GM21381 (cell line): ENCODE results near the gene SDHC.

Experiments
- ATAC-seq: cut with Tn5 transposase; IDR thresholded peaks from one replicate; pipeline ENCODE4 v1.9.1; 2021; ENCODE audit warnings: mild to moderate bottlenecking, moderate library complexity; ENCODE audit not compliant: unreplicated experiment

Gene SDHC

DNA sequence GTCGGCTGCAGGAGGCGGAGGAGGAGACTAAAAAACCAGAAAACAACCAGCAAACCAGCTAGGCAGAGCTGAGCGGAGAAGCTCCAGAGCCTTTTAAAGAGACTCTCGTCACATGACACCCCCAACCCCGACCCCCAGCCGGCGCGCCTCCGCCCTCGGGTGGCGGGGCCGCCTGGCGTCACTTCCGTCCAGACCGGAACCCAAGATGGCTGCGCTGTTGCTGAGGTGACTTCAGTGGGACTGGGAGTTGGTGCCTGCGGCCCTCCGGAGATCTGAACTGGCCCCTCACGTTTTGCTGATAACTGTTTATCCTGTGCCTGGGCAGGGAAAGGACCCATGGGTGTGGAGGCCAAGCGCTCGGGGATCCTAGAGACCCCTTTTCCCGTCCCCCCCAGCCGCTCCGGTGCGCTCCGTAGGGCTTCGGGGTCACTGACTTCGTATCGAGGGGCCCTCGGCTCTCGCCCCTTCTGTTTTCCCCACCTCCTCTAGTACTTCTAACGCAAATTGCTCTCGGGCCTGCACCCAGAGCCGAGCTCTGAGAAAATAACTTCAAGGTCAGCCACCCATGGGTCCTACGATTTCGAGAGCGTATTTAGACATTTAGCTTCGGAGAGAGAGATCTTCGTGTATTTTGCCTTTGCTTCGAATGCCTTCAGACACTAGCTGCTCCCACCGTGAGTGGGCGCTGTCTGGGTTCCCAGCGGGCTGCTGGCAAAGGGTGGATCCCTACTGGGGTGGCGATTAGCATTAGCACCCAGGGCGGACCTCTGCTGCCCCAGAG lies at the start of gene SDHC:
TSS of gene SDHC (plus strand) at position 181 of the 781 bp plus-strand sequence. CDS start at position 206, 25 bp downstream.
- ATAC-seq, result peak; percentile 96

GRCh38 chr1:161265305-161265704 lies 48.9 kb upstream of the SDHC start:
- no peak for ATAC-seq

- ATAC-seq, result no peak
Observed at GRCh38 chr1:161266202-161266601, 48.0 kb upstream of the SDHC start.

DNA sequence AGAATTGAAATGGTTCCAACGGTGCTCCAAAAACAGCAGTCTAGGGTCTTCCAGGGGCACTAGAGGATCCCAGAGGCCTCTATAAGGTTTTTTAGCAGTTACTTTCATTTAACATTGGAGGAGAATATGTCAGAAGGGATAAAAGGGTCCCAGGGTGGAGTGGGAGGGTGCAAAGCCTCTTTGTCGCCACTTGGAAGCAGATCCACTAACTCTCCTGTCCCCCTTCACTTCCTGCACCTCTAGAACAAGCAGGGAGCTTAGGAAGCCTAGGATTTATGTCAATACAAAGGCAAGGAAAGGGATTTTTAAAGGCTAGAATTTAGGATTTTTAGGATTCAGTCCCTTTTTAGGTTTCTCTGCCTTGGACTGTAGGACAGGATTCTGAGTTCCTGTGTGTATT lies 47.3 kb upstream of the SDHC start:
- ATAC-seq, result no peak

DNA sequence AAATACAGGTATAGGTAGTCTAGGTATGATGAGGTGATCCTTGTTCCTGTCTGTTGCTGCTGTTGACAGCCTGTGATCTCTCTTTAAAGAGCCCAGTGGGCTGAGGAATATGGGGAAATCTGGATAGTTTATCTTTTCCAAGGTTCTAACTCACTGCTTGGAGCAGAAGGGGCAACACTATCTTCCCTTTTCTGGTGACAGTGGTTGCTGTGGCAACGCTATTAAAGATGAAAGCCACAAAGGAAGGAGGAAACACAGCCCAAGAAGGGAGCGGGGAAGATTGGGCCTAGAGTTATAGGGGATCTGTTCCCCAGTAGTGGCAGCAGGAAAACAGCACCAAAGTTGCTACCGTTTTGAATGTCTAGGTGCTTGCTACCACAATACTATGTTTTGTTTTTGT lies 46.9 kb upstream of the SDHC start:
- ATAC-seq, result no peak

- no peak for ATAC-seq
Observed at GRCh38 chr1:161273402-161273801, 40.8 kb upstream of the SDHC start.

GRCh38 chr1:161274874-161275273 lies 39.3 kb upstream of the SDHC start:
- ATAC-seq, result no peak

- no peak for ATAC-seq
Observed at GRCh38 chr1:161282991-161283390, 31.2 kb upstream of the SDHC start.

DNA sequence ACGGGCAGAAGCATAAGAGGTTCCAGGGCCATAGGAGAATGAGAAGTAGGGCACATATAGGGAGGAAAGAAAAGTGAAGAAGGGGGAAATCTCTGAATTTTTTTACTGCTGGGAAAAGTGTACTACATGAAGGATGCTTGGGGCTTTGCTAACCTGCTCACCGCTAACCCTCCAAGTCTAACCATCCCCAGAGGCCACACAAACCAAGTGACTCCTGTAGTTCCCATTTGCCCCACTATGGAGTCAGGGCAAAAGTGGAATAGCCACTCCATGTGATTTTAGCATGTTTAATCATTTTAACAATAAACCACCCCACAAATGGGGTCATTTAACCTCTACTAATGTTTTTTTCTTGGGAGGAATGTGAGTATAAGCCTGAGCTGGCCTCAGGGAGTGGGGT lies 29.1 kb upstream of the SDHC start:
- no peak for ATAC-seq

DNA sequence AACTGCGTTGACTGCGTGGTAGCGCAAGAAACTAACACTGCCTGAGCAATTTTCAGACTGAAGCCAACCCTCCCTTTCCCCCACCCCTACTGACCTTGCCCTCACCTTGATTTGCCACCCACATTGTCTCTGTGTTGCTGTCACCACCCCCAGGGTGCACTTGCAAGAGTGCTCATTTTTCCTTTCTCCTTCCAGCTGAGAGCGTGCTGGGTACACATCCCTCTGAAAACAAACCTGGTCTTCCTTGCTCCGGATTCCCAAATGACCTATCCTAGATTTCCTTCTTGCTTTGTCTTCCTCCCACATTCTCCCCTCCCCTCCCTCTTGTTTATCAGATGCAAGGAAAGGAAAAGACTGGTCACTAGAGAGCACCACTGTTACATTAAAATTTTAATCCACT lies 28.7 kb upstream of the SDHC start:
- ATAC-seq, result no peak

DNA sequence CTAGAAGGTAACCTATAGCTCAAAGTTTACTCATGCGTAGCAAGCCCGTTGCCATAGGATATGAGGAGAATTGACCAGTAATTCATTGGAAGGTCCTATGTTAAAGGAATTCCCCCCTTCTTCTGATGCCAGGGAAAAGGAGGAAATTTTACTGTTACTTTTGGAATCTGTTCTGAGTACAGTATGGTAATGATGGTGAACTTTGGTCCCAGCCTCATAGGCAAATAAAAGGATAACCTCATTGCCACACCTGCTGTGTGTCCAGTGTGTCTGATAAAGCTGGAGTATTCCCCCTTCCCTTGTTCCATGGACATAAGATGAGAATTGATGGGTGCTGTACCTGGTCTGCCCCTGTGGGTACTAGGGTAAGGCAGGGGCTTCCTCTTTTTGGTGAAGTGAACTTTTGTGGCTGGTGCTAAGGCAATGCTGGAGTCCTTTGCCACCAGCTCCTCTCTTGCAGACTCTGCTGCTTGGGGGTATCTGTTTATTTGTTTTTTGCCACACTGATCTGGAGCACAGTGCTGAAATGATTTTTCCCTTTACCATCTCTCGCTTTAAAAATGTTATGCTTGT lies 26.6 kb upstream of the SDHC start:
- ATAC-seq, result no peak

- ATAC-seq, result no peak
Observed at GRCh38 chr1:161290779-161291178, 23.4 kb upstream of the SDHC start.

- no peak for ATAC-seq
Observed at GRCh38 chr1:161297415-161297814, 16.8 kb upstream of the SDHC start.

DNA sequence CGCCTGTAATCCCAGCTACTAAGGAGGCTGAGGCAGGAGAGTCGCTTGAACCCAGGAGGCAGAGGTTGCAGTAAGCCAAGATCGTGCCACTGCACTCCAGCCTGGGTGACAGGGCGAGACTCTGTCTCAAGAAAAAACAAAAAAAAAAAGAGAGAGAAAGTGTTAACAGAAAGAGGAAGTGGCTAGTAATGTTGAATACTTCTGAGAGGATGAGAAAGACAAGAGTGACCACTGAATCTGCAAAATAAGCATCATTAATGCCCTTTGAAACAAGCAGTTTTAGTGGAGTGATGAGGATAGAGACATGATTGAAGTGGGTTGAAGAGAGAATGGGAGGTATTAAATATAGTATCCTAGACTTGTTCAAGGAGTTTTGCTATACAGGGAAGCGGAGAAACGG lies 16.1 kb upstream of the SDHC start:
- no peak for ATAC-seq

DNA sequence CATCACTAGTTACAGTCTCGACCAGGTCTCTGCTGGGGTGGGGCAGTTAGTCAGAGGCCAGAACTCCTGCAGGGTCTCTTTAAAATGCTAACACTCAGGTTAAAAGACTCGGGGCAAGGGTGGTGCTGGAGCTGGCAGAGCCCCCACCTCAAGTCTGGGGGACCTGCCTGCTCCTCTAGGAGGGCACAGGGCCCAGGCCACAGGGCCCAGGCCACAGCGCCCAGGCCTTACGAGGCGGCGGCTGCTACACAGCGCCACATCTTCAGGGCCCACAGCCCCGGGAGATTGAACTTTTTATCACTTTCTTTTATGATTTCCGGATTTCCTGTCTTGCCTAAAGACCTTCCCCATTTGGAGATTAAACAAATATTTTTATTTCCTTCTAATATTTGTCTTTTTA lies 14.8 kb upstream of the SDHC start:
- ATAC-seq, result no peak

GRCh38 chr1:161300478-161300877 lies 13.7 kb upstream of the SDHC start:
- ATAC-seq, result no peak

DNA sequence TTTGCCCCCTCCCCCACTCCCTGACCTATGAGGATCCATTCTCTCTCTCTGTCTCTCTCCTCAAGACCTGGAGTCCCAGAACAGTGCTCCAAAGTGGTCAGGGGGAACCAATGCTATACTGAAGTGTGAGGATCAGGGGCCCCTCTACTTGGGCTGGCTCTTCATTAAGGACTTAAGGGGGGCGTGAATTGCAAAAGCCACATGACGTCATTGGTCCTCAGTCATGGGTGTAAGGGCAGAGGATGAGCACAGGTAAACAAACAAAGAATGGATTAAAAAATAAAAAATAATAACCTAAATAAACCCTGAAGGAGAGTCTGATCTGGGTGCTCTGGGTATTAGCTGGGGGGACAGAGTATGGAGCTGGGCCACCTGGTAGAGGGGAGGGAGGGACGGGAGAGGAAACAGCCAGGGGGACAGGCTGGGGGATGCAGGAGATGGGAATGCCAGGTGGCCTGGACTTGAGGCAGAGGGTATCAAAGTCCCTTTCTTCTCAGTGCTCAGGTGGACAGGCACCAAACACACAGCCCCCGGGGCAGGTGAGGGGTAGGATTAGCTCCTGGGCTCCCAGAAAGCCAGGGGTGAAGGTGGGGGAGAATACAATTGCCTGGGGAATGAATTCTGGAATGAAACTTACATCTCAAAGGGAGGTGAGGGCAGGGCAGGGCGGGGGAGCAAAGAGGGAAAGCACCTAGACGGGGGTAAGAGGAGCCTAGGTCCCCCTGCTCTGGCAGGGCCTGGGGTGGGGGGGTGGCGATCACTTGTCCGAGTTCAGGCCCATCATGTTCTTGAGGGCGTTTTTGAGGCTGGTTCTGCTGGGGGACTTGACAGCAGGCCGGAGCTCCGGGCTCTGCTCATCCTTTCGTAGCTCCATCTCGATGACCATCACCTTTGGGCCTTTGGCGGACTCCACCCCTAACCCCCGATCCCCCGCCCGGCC lies 9.0 kb upstream of the SDHC start:
- ATAC-seq, result no peak

DNA sequence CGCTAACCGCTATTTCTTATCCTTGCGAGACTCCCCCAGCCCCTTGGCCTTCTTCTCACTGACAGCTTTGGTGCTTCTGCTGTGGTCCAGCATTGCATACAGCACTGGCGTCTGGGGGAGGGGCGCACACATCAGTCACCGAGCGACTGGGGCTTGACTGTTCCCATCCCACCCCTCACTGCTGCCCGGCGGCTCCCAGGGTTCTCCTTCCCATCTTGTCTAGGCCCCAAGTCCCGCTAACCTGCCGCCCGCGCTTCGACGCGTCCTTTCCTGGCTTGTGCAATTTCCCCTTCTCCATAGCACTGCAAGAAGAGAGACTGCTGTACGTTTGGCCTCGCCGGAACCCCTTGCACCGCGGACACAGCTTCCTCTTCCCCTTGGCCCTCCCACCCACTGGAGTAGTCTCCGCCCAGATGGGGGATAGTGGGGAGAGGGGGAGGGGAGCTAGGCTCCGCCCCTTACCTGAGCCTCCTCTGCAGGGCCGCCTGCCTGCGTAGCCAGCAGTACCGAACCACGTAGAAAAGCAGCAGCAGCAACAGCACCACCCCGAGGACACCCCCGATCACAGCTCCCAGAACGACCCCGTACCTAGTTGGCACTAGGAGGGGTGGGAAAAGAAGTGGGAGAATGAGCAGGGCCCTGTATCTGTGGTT lies 8.2 kb upstream of the SDHC start:
- ATAC-seq, result peak; percentile 75

DNA sequence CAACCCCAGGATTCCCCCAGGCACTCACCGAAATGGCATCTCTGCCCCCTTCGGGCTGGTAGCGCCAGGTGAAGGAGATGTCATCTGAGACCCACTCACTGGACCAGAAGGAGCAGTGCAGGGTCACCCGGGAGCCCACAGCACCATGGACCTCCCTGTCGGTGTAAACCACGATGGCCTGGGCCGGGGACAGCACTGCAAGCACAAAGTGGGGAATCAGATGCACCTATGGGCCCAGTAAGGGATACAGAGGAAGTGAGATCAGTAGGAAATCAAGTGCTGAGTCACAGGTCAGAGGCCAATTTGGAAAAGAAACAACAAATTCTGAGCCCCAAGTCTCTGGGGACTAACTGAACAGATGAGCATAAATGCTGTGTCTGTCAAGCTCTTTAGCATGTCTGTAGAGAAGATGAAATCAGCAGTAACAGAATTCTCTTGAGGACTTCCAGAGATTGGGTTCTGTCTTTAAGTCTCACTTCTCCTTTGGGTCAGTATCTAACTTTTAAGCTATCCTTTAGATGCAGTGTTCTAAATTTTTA lies 6.9 kb upstream of the SDHC start:
- no peak for ATAC-seq

- ATAC-seq, result no peak
Observed at GRCh38 chr1:161307892-161308638, 6.1 kb upstream of the SDHC start.
